MM.1S (cell line): Measurements from ENCODE around the gene B4GALT6.

Experiments used
- CTCF ChIP-seq: fragments of 300-600 bp; sonication (generic); IDR thresholded peaks from 2 replicates; pipeline ENCODE4 v1.5.1; 2016; ENCODE audit warnings: antibody characterized with exemption, low read length, mixed read lengths
- EZH2phosphoT487 ChIP-seq: fragments of 300-600 bp; sonication (generic); IDR thresholded peaks from 2 replicates; pipeline ENCODE4 v1.6.1; 2018; ENCODE audit warnings: antibody characterized with exemption, low read length

DNA sequence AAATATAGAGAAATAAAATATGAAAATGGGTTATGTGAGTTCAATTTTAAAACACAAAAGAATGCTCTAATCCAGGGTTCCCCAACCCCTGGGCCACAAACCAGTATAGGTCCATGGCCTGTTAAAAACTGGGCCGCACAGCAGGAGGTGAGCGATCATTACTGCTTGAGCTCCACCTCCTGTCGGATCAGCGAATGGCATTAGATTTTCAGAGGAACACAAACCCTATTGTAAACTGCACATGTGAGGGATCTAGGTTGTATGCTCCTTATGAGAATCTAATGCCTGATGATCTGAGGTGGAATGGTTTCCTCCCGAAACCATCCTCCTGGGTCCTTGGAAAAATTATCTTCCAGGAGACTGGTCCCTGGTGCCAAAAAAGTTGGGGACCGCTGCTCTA is 58.0 kb downstream of the B4GALT6 start:
- no peak for TF ChIP-seq EZH2phosphoT487
- no peak for TF ChIP-seq CTCF
